NB4 (cell line): Measurements from ENCODE around the gene MAST4.

Source experiments
- DNase-seq: peaks from one replicate; pipeline ENCODE4 v3.0.0; 2010; ENCODE audit warnings: low read depth
- H3K4me3 ChIP-seq: one replicate; pipeline ENCODE4 v1.5.1; 2011; ENCODE audit warnings: mild to moderate bottlenecking, low read depth, low read length, moderate library complexity
- CTCF ChIP-seq: IDR thresholded peaks from one replicate; pipeline ENCODE4 v1.5.1; 2012; ENCODE audit warnings: low read depth, low read length
- MYC ChIP-seq: IDR thresholded peaks from 2 replicates; pipeline ENCODE4 v1.6.1; 2011; ENCODE audit warnings: low read depth, low read length
- POLR2A ChIP-seq: IDR thresholded peaks from 2 replicates; pipeline ENCODE4 v1.6.1; 2011; ENCODE audit warnings: mild to moderate bottlenecking; ENCODE audit not compliant: insufficient read length; ENCODE audit errors: extremely low read depth
- TF ChIP-seq, protein P1 (sequence below): IDR thresholded peaks from 2 replicates; pipeline ENCODE4 v1.6.1; 2011; ENCODE audit warnings: low read depth, low read length

MAST4 gene

GRCh38 chr5:66826263-66826662 is 230.1 kb downstream of the MAST4 start:
- TF ChIP-seq MYC (no peak), CTCF (no peak), POLR2A (no peak)
- TF ChIP-seq, protein P1, sequence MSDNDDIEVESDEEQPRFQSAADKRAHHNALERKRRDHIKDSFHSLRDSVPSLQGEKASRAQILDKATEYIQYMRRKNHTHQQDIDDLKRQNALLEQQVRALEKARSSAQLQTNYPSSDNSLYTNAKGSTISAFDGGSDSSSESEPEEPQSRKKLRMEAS, result no peak
- no peak for DNase-seq
- no peak overlapping the region for H3K4me3 ChIP-seq

DNA sequence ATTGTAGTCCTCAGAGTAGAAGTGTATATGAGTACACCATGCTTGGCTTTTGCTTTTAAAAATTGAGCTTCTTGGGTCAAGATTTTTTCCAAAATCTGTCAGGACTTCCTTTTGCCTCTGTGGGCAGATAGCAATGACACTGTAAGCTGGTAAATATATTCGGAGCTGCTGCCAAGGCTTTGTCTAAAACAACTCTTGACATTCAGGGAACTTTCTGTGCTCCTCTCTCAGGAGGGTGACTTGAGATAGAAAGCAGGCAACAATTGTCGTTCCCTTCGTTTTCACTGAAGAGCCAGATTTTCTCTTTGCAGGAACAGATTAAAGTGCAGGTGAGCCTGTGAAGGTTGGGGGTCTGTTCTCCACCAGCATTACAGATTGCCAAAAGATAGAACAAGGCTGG is 230.5 kb downstream of the MAST4 start:
- TF ChIP-seq CTCF (no peak), MYC (no peak), POLR2A (no peak)
- TF ChIP-seq, protein P1, result no peak
- H3K4me3 ChIP-seq, result no peak overlapping the region
- DNase-seq, result no peak

- no peak overlapping the region for H3K4me3 ChIP-seq
- no peak for DNase-seq
- no peak for TF ChIP-seq POLR2A
- no peak for TF ChIP-seq MYC
- TF ChIP-seq, protein P1, result no peak
- no peak for TF ChIP-seq CTCF
These were observed 231.9 kb downstream of the MAST4 start for GRCh38 chr5:66828046-66828547.

DNA sequence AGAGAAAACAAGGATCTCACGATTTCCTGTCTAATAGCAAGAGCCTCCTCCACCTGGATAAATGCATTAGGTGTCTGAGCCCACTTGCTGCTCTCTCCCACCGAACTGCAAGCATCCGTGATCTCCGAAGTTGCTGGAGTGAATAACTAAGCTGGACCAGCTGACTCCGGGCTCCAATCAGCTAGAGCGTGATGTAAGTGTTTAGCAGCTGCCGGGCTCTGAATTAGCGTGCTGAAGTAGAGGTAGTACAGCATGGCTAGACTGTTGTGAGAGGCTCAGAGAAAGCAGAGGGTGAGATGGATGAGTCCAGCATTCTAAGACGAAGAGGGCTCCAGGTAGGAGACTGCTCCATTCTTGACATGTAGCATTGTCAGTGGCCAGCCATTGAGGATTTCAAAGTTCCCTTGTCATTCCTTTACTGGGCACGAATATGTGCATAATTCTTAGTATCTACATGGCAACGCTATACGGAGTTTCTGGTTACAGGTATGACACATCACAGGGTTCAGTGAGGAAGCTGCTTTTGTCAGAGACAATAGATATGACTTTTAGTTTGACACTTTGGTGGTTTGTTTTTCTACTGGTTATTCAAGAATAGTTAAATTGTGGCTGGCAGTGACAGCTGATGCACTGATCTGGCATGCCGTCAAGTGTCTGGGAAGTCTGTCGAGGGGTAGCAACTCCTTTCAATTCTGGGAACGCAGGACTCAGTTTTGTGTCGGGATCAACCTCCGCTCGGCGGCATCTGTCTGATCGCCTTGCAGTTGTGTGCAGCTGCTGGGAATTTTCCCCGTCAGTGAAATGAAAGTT is 232.6 kb downstream of the MAST4 start:
- H3K4me3 ChIP-seq, result no peak overlapping the region
- TF ChIP-seq, protein P1, result no peak
- TF ChIP-seq MYC (no peak), POLR2A (no peak), CTCF (no peak)
- DNase-seq, result no peak

DNA sequence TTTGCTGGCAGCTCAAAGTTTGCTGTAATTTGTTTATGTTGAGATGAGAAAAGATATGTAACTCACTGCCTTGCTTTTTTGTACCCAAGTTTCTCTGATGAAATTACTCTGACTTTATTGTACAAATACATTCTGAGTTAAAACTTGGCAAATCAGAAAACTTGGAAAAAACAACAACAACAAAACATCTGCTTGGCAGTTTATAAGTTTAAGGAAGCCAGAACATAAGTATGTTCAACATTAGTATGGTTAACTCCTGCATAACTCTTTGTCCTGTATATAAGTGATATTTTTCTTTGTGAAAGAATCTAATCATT is 233.1 kb downstream of the MAST4 start:
- H3K4me3 ChIP-seq, result no peak overlapping the region
- DNase-seq, result no peak
- TF ChIP-seq, protein P1, result no peak
- TF ChIP-seq CTCF (no peak), MYC (no peak), POLR2A (no peak)
